ENCODE measurements around the gene TBATA. TPM values are rescaled to one million over a fixed set of nuclear protein-coding genes. Genes with fewer than 3 reads are reported as not detected.

The TBATA gene
- not detected for total RNA-seq

- TF ChIP-seq POLR2A (IDR thresholded peaks at IDR 0.05) (no peak), POLR2AphosphoS5 (IDR thresholded peaks at IDR 0.05; ENCODE audit: insufficient read depth in 1 of 2, low read depth in 1 of 2) (no peak), CTCF (IDR thresholded peaks at IDR 0.05) (no peak)
- Histone ChIP-seq H3K36me3 (no peaks in the 10 kb centered on the region), H3K4me3 (no peak within 1 kb of the TSS), H3K9me3 (no peaks in the 10 kb centered on the region), H3K4me1 (no peaks in the 10 kb centered on the region), H3K27me3 (no peaks in the 10 kb centered on the region), H3K27ac (no peak within 1 kb of the TSS)
- peak; percentile 22 to 87 for DNase-seq (ENCODE audit: extremely low spot score in 2 of 2)
- intact Hi-C loops (cut with DNase I) = no loop called here
Measured at GRCh38 chr10:70785190-70785589, at the start of gene TBATA. Gene TBATA (minus strand): TSS chr10:70785377. CDS start chr10:70783379, 1,998 bp downstream.

DNA sequence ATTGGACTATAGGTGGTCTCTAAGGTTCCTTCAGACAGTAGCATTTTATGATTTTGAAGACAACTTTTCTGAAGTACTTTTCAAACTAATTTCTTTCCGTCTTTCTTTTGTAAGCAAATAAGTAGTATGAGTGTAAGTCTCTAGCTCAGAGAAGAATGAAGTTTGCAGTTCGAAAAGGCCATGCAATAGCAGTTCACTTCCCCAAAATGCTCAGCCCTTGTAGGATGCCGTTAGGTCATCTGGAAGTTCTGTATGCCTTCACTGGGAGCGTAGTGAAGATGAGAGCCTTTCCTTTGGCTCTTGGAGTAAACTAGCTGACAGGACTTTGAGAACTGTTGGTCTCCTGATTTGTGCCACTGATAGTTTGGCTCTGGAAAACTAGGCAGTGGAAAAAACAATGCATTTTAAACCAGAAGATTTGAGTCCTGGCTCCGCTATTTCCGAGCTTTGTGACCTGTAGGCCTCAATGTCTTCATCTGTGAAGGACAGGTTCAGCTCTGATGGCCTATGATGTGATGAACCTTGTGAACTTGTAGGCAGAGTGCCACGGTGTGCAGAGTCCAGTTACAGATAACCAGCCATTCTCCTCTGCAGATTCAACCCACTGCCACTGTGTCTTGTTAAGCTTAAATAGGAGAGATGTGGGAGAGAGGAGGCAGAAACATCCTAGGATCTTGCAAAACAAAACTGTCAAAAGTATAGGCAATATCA, 49.4 kb upstream of the TBATA start:
- no peaks in the 10 kb centered on the region for H3K36me3 ChIP-seq
- TF ChIP-seq POLR2A (IDR thresholded peaks at IDR 0.05) = no peak
- no peak for TF ChIP-seq CTCF (IDR thresholded peaks at IDR 0.05)
- no peak for TF ChIP-seq POLR2AphosphoS5 (IDR thresholded peaks at IDR 0.05; ENCODE audit: insufficient read depth in 1 of 2, low read depth in 1 of 2)
- H3K4me3 ChIP-seq = no peak overlapping the region
- no peaks in the 10 kb centered on the region for H3K27me3 ChIP-seq
- H3K27ac ChIP-seq = no peak overlapping the region
- H3K9me3 ChIP-seq = no peaks in the 10 kb centered on the region
- DNase-seq (ENCODE audit: extremely low spot score in 2 of 2) = no peak
- intact Hi-C loops (cut with DNase I) = no loop called here
- peaks cover 10% of the 10 kb centered on the region for H3K4me1 ChIP-seq

GRCh38 chr10:70834021-70834420, 48.8 kb upstream of the TBATA start:
- no peak overlapping the region for H3K4me3 ChIP-seq
- H3K27me3 ChIP-seq = no peaks in the 10 kb centered on the region
- H3K27ac ChIP-seq = no peak overlapping the region
- peaks cover 15% of the 10 kb centered on the region for H3K4me1 ChIP-seq
- H3K36me3 ChIP-seq = no peaks in the 10 kb centered on the region
- intact Hi-C loops (cut with DNase I) = no loop called here
- H3K9me3 ChIP-seq = no peaks in the 10 kb centered on the region
- no peak for DNase-seq (ENCODE audit: extremely low spot score in 2 of 2)
- TF ChIP-seq POLR2A (IDR thresholded peaks at IDR 0.05) (no peak), CTCF (IDR thresholded peaks at IDR 0.05) (no peak), POLR2AphosphoS5 (IDR thresholded peaks at IDR 0.05; ENCODE audit: insufficient read depth in 1 of 2, low read depth in 1 of 2) (no peak)

GRCh38 chr10:70833601-70834000, 48.4 kb upstream of the TBATA start:
- intact Hi-C loops (cut with DNase I) = no loop called here
- Histone ChIP-seq H3K27ac (no peak overlapping the region), H3K27me3 (no peaks in the 10 kb centered on the region), H3K4me1 (peaks cover 19% of the 10 kb centered on the region), H3K4me3 (no peak overlapping the region), H3K36me3 (no peaks in the 10 kb centered on the region), H3K9me3 (no peaks in the 10 kb centered on the region)
- no peak for DNase-seq (ENCODE audit: extremely low spot score in 2 of 2)
- no peak for TF ChIP-seq CTCF (IDR thresholded peaks at IDR 0.05)
- TF ChIP-seq POLR2A (IDR thresholded peaks at IDR 0.05) = no peak
- no peak for TF ChIP-seq POLR2AphosphoS5 (IDR thresholded peaks at IDR 0.05; ENCODE audit: insufficient read depth in 1 of 2, low read depth in 1 of 2)

- TF ChIP-seq POLR2A (IDR thresholded peaks at IDR 0.05) (no peak), CTCF (IDR thresholded peaks at IDR 0.05) (no peak), POLR2AphosphoS5 (IDR thresholded peaks at IDR 0.05; ENCODE audit: insufficient read depth in 1 of 2, low read depth in 1 of 2) (no peak)
Measured at GRCh38 chr10:70832852-70833528, 47.8 kb upstream of the TBATA start.

More at GRCh38 chr10:70832852-70833528, 47.8 kb upstream of the TBATA start:
- no peaks in the 10 kb centered on the region for H3K9me3 ChIP-seq
- peaks cover 19% of the 10 kb centered on the region for H3K4me1 ChIP-seq
- H3K4me3 ChIP-seq = no peak overlapping the region
- H3K27me3 ChIP-seq = no peaks in the 10 kb centered on the region
- no peaks in the 10 kb centered on the region for H3K36me3 ChIP-seq
- intact Hi-C loops (cut with DNase I) = no loop called here
- DNase-seq (ENCODE audit: extremely low spot score in 2 of 2) = no peak
- H3K27ac ChIP-seq = no peak overlapping the region
